Brain microvascular endothelial cell (primary cell): ENCODE data around the gene CSDE1.

ENCODE experiments used
- DNase-seq: peaks from one replicate; pipeline ENCODE4 v3.0.0-alpha.2; 2020
- H3K27ac ChIP-seq: fragments of 250-450 bp; sonication (Bioruptor Pico); 2 replicates; pipeline ENCODE4 v1.5.1; 2020; ENCODE audit warnings: mild to moderate bottlenecking, moderate library complexity
- H3K27me3 ChIP-seq: fragments of 250-450 bp; sonication (Bioruptor Pico); replicated peaks from 2 replicates; pipeline ENCODE4 v1.5.1; 2020; ENCODE audit warnings: mild to moderate bottlenecking
- H3K36me3 ChIP-seq: fragments of 250-450 bp; sonication (Bioruptor Pico); replicated peaks from 2 replicates; pipeline ENCODE4 v1.5.1; 2020; ENCODE audit warnings: mild to moderate bottlenecking
- H3K4me3 ChIP-seq: 2 replicates; pipeline ENCODE4 v1.5.1; 2011; ENCODE audit warnings: low read depth, mild to moderate bottlenecking, control low read depth, low read length, moderate library complexity
- CTCF ChIP-seq: IDR thresholded peaks from 2 replicates; pipeline ENCODE4 v1.5.1; 2011; ENCODE audit warnings: low read depth, mild to moderate bottlenecking, moderate library complexity, low read length, control low read depth, inconsistent platforms; ENCODE audit errors: missing control alignments
- in situ Hi-C: cut with HindIII; loops from 2 replicates; pipeline ENCODE4 v1.10.0; 2017; ENCODE audit warnings: low sequenced_read_pairs, low pct_ligation_motif_present

CSDE1 gene

DNA sequence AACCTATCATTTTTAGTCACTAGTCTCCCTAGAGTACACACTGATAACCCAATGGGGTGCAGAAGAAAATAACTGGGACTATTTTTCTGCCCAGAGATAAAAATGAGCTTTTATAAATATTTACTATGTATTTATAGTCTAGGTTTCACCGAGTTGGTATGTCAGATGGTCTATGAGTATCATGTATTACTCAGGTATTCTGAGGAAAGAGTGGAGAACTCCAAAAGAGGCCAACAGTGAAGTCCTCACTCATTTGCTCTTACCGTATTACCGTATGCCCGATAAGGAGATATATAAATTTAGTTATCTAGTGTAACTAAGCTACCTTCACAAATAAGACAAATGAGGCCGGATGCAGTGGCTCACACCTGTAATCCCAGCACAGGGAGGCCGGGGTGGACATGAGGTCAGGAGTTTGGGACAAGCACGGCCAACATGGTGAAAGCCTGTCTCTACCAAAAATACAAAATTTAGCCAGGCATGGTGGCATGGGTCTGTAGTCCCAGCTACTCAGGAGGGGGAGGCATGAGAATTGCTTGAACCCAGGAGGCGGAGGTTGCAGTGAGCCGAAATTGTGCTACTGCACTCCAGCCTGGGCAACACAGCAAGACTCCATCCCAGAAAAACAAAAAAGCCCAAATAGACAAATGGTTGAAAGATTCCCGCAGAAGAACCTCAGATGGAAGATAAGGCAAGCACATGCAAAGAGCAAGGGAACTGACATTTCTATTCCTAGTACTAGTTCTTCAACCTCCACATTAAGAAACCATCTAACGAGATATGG, 15.6 kb downstream of the CSDE1 start:
- in situ Hi-C loops, result no loop called here
- TF ChIP-seq CTCF, result no peak
- Histone ChIP-seq H3K27ac (no peak overlapping the region), H3K27me3 (no peaks in the 10 kb centered on the region), H3K4me3 (no peak overlapping the region), H3K36me3 (peaks cover 36% of the 10 kb centered on the region)
- no peak for DNase-seq

GRCh38 chr1:114740331-114740730, 17.5 kb downstream of the CSDE1 start:
- Histone ChIP-seq H3K4me3 (no peak overlapping the region), H3K36me3 (peaks cover 42% of the 10 kb centered on the region), H3K27me3 (no peaks in the 10 kb centered on the region), H3K27ac (no peak overlapping the region)
- no peak for DNase-seq
- in situ Hi-C loops, result no loop called here
- TF ChIP-seq CTCF, result no peak

DNA sequence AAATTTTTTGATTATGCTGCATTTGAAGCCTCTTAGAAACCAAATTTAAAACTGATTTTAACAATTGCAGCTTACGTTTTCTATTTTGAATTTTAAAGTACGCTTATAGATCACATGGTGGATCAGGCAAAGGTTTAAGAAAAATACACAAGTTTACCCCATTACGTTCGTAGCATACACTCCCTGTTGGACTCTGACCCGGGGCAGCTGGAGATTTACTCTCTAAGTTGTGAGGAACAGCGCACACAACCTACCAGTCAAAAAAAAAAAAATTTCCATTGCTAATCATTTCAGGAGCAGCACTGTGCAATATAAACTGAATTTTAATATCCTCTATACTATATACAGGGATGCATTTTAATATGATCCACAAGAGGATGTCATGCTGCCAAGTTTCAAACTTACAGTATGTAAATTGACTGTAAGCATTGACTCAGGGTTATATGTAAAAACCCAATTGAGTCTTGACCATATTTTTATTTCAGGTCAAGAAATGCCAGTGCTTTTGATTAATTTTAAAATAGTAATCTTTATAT, 20.4 kb downstream of the CSDE1 start:
- no peak overlapping the region for H3K27ac ChIP-seq
- in situ Hi-C loops, result no loop called here

DNA sequence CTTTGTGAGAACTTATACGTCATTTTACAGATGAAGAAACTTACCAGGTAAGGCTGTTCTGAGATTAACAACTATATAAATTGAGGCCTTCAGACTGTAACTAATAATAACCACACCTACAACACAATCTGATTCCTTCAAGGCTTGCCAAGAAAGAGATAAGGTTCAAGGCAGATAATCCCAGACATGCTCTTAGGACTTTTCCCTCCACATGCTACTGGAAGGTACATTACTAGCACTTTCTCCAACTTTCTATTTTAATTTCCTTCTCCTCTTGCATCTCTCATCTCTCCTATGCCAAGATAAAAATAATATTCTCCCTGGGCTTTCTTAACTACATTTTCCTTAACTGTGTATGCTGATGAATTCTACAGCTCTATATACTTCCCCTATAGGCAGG, 22.3 kb downstream of the CSDE1 start:
- in situ Hi-C loops, result no loop called here
- no peaks in the 10 kb centered on the region for H3K27me3 ChIP-seq
- no peak overlapping the region for H3K27ac ChIP-seq
- TF ChIP-seq CTCF, result no peak
- H3K4me3 ChIP-seq, result no peak overlapping the region
- H3K36me3 ChIP-seq, result peaks cover 68% of the 10 kb centered on the region
- no peak for DNase-seq

More for the DNA sequence above, 20.4 kb downstream of the CSDE1 start:
- H3K27me3 ChIP-seq, result no peaks in the 10 kb centered on the region
- no peak for TF ChIP-seq CTCF
- no peak for DNase-seq
- no peak overlapping the region for H3K4me3 ChIP-seq
- peaks cover 62% of the 10 kb centered on the region for H3K36me3 ChIP-seq

DNA sequence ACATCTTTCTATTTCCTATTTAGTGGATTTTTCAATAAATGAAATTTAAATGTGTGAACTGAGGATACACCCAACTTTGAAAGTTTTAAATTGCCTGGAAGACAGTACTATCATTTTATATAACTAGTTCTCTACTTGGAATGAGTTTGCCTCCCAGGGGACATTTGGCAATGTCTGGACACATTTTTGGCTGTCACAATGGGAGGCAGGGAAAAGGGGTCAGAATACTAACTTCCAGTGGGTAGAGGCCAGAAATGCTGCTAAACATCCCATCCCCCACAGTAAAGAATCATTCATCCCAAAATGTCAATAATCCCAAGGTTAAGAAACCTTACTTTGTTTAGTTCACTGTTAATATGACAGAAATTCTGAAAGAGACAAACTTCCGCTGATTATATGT, 28.0 kb downstream of the CSDE1 start:
- TF ChIP-seq CTCF, result no peak
- in situ Hi-C loops, result no loop called here
- Histone ChIP-seq H3K27me3 (no peaks in the 10 kb centered on the region), H3K4me3 (no peak overlapping the region), H3K27ac (no peak overlapping the region), H3K36me3 (peaks cover 63% of the 10 kb centered on the region)
- DNase-seq, result no peak
